Brain microvascular endothelial cell (primary cell): ENCODE data around the gene ZNF813.
A peak's percentile ranks its signal among the peaks of the same experiment; 100 is the strongest.
"Not testable (repeated sequence)": the region's sequence is repeated elsewhere in the genome, so short reads cannot be mapped to it uniquely, and the experiment has no call there.

Experiments
- DNase-seq: peaks from one replicate; pipeline ENCODE4 v3.0.0-alpha.2; 2020
- H3K27ac ChIP-seq: fragments of 250-450 bp; sonication (Bioruptor Pico); 2 replicates; pipeline ENCODE4 v1.5.1; 2020; ENCODE audit warnings: mild to moderate bottlenecking, moderate library complexity
- H3K27me3 ChIP-seq: fragments of 250-450 bp; sonication (Bioruptor Pico); replicated peaks from 2 replicates; pipeline ENCODE4 v1.5.1; 2020; ENCODE audit warnings: mild to moderate bottlenecking
- H3K36me3 ChIP-seq: fragments of 250-450 bp; sonication (Bioruptor Pico); replicated peaks from 2 replicates; pipeline ENCODE4 v1.5.1; 2020; ENCODE audit warnings: mild to moderate bottlenecking
- H3K4me3 ChIP-seq: 2 replicates; pipeline ENCODE4 v1.5.1; 2011; ENCODE audit warnings: low read depth, mild to moderate bottlenecking, control low read depth, low read length, moderate library complexity
- in situ Hi-C: cut with HindIII; loops from 2 replicates; pipeline ENCODE4 v1.10.0; 2017; ENCODE audit warnings: low sequenced_read_pairs, low pct_ligation_motif_present
- TF ChIP-seq, protein P1 (sequence below): IDR thresholded peaks from 2 replicates; pipeline ENCODE4 v1.5.1; 2011; ENCODE audit warnings: low read depth, mild to moderate bottlenecking, moderate library complexity, low read length, control low read depth, inconsistent platforms; ENCODE audit errors: missing control alignments

The ZNF813 gene

DNA sequence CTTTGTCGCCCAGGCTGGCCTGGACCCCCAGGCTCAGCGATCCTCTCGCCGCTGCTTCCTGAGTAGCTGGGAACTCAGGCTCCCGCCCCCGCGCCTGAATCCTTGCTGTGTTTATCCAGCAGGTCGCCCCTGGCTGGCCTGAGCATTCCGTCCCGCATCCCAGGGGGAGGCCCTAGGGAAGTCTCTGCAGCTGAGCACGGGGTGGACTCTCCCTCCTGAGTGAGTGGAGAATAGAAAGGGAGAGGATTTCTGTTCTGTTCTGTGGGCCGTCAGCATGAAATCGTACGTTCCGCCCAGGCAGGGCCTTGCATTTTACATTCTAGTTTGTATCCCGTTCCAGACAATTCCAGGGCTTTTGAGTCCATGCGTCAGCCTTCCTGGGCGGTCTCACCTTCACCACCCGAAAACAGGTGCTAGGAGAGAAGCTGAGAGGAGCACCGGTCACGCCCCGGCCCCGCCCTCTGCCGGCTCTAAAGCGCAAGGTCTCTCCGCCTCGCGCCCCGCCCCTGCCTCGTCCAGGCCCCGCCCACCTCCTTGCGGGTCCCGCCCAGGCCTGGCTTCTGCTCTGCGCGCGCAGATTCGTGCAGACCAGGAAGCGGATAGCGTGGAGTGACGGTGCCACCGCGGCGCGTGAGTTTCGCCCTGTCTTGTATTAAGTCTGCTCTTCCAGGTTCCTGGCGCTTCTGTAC is 36.0 kb upstream of the ZNF813 start, which contains the start of gene ZNF761:
ZNF761 (plus strand) TSS at position 586 of the 689 bp plus-strand sequence. CDS start 15,285 bp downstream, outside the sequence.
- Histone ChIP-seq H3K36me3 (peaks cover 8% of the 10 kb centered on the region), H3K4me3 (peak within 1 kb of the TSS; percentile 81), H3K27me3 (no peaks in the 10 kb centered on the region), H3K27ac (peak within 1 kb of the TSS; percentile 64)
- TF ChIP-seq, protein P1, sequence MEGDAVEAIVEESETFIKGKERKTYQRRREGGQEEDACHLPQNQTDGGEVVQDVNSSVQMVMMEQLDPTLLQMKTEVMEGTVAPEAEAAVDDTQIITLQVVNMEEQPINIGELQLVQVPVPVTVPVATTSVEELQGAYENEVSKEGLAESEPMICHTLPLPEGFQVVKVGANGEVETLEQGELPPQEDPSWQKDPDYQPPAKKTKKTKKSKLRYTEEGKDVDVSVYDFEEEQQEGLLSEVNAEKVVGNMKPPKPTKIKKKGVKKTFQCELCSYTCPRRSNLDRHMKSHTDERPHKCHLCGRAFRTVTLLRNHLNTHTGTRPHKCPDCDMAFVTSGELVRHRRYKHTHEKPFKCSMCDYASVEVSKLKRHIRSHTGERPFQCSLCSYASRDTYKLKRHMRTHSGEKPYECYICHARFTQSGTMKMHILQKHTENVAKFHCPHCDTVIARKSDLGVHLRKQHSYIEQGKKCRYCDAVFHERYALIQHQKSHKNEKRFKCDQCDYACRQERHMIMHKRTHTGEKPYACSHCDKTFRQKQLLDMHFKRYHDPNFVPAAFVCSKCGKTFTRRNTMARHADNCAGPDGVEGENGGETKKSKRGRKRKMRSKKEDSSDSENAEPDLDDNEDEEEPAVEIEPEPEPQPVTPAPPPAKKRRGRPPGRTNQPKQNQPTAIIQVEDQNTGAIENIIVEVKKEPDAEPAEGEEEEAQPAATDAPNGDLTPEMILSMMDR = peak; percentile 59
- in situ Hi-C loops = no loop called here
- DNase-seq = peak; percentile 87

DNA sequence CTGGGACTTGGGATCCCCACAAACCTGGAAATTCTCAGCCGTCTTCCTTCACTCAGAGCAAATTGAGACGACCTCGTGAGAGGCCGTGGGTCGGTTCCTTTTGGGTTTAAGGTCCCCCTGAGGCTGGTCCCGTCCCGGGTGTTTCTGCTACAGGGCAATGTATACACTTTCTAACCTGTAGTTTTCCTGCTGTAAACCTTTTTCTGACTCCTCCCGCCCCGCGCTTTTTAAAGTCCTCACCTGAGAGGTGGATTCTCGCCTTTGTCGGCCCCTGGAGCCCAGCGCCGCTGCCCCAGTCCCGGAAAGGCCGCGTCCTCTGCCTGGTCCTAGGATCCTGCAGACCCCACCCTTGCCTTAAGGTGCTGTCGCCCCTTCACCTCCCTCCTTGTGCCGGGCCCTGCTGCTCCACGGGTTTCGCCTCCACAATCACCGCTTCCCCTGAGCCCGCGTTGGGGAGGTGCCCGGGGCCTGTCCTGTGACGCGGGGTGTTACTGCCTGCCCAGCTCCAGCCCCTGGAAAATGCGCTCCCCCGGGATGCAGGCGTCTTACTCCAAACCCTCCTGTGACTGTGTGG is 35.4 kb upstream of the ZNF813 start:
- H3K36me3 ChIP-seq = peaks cover 10% of the 10 kb centered on the region
- H3K27me3 ChIP-seq = no peaks in the 10 kb centered on the region
- H3K4me3 ChIP-seq = peak overlapping the region; percentile 81
- TF ChIP-seq, protein P1 = no peak
- peak overlapping the region; percentile 64 for H3K27ac ChIP-seq
- peak; percentile 0 for DNase-seq
- in situ Hi-C loops = no loop called here

DNA sequence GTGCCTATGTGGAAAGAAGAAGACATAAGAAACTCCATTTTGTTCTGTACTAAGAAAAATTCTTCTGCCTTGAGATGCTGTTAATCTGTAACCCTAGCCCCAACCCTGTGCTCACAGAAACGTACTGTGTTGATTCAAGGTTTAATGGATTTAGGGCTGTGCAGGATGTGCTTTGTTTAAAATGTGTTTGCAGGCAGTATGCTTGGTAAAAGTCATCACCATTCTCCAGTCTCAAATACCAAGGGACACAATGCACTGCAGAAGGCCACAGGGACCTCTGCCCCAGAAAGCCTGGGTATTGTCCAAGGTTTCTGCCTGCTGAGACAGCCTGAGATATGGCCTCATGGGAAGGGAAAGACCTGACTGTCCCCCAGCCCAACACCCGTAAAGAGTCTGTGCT is 23.7 kb upstream of the ZNF813 start:
- peaks cover 36% of the 10 kb centered on the region for H3K36me3 ChIP-seq
- H3K27ac ChIP-seq, in situ Hi-C loops, DNase-seq, H3K27me3 ChIP-seq, H3K4me3 ChIP-seq: not testable (repeated sequence)

DNA sequence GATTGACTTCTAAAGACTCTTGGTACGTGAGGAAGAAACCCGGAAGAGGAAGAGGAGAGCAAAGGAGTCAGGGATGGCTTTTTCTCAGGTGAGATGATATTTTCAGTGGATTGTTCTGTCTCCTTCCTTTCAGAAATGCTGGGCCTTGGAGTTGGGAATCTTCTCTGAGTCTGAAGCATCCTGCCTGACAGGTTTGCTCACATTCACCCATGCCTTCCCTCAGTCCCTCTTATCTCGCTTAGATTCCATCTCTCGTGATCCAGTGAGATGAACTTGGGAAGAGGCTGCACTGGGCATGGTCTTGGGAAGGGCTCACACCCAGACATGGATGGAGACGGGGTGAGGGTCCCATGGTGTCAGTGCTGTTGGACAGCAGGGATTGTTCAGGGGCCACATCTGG is 20.3 kb upstream of the ZNF813 start:
- in situ Hi-C loops, H3K4me3 ChIP-seq, H3K27me3 ChIP-seq, DNase-seq, H3K27ac ChIP-seq: not testable (repeated sequence)
- H3K36me3 ChIP-seq = peaks cover 46% of the 10 kb centered on the region

DNA sequence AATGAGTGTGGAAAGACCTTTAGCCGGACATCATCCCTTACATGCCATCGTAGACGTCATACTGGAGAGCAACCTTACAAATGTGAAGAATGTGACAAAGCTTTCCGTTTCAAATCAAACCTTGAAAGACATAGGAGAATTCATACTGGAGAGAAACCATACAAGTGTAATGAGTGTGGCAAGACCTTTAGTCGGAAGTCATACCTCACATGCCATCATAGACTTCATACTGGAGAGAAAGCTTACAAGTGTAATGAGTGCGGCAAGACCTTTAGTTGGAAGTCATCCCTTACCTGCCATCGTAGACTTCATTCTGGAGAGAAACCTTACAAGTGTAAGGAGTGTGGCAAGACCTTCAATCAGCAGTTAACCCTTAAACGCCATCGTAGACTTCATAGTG is 11.7 kb upstream of the ZNF813 start:
- no peak overlapping the region for H3K4me3 ChIP-seq
- H3K36me3 ChIP-seq = peaks cover 40% of the 10 kb centered on the region
- in situ Hi-C loops = no loop called here

DNA sequence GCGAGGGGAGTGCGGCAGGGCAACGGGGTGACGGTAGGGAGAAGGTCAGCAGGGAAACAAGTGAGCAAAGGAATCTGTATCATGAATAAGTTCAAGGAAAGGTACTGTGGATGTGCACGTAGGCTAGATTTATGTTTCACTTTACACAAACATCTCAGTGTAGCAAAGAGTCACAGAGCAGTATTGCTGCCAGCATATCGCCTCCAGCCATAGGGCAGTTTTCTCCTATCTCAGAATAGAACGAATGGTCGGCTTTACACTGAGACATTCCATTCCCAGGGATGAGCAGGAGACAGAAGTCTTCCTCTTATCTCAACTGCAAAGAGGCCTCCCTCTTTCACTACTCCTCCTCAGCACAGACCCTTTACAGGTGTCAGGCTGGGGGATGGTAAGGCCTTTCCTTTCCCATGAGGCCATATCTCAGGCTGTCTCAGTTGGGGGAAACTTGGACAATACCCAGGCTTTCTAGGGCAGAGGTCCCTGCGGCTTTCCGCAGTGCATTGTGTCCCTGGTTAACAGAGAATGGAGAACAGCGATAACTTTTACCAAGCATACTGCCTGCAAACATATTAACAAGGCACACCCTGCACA is 7.3 kb upstream of the ZNF813 start:
- in situ Hi-C loops = not testable (repeated sequence)

More for the DNA sequence above, 11.7 kb upstream of the ZNF813 start:
- H3K27me3 ChIP-seq = no peaks in the 10 kb centered on the region
- TF ChIP-seq, protein P1 = no peak
- H3K27ac ChIP-seq = no peak overlapping the region
- no peak for DNase-seq

DNA sequence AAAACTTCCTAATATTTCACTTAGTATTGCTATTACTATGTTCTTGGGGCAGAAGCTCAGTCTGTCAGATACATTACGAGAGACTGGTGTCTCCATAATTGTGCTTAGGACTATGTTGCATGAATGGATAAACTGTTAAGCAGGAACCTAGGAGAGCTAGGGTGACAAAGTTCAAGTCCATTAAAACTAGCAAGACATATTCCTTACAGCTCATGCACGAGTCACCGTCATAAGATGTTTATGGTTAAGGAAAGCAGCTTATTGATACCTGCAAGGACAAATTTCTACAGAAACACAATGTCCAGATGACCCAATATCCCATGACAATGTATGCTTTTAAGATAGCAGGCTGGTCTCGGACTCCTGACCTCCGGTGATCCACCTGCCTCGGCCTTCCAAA is 5.7 kb upstream of the ZNF813 start:
- TF ChIP-seq, protein P1 = no peak
- Histone ChIP-seq H3K4me3 (no peak overlapping the region), H3K27ac (no peak overlapping the region), H3K36me3 (no peaks in the 10 kb centered on the region), H3K27me3 (no peaks in the 10 kb centered on the region)
- no peak for DNase-seq
- in situ Hi-C loops = no loop called here

More for the DNA sequence above, 7.3 kb upstream of the ZNF813 start:
- H3K36me3 ChIP-seq, H3K27me3 ChIP-seq, H3K27ac ChIP-seq, DNase-seq, H3K4me3 ChIP-seq: not testable (repeated sequence)
